Activated T-cell treated with anti-CD3 and anti-CD28 coated beads, Interleukin-2, amount 50 U/mL, for 1 hour (primary cell): ENCODE results near the gene ZNF280B.
A peak's percentile ranks its signal among the peaks of the same experiment; 100 is the strongest.

Experiments
- DNase-seq: peaks from one replicate; pipeline ENCODE4 v3.0.0-alpha.2; 2020

The ZNF280B gene

GRCh38 chr22:22508274-22509176 lies at the start of gene ZNF280B:
ZNF280B (minus strand) TSS chr22:22508742; CDS start chr22:22489398, 19,344 bp downstream.
- DNase-seq: peak; percentile 86

DNA sequence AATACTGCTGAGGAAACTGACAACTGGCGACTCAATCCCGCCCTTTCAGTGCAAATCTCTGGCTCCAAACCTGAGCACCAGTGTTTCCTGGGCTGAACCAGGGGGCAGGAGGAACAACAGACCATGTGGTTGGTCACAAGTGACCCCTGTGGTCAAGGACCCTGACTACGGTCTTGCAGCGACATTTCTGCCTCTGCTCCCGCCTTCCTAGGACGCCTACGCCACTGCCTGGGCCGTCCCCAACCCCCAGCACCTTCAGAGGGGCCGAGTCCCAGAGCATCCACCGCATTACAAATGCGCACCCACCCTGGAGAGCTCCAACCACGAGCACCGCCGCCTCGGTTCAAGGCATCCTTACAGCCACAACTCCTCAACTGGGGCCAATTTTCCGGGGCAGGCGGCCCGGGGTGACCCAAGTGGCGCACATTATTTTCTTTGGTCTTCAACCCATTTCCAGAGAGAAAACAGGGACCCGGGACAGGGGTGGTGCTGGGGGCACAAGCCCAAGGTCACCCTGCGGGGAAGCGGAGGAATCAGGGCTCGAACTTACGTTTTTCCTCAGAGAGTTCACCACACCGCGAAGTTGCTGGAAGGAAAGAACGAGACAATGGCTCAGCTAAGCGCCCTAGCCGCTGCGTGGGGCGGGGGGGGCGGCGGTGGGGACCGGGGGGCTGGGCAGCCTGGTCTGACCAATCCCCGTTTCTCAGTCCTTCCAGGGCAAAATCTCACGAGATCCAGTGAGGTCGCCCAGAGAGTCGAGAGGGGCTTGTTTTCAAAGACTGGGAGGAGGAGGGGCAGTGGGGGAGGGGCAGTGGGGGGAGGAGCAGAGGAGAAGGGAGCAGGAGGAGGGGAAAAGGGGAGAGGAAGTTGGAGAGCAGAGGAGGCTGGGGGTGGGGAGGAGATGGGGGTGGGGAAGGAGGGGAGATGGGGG lies 48.7 kb upstream of the ZNF280B start:
- DNase-seq: no peak

DNA sequence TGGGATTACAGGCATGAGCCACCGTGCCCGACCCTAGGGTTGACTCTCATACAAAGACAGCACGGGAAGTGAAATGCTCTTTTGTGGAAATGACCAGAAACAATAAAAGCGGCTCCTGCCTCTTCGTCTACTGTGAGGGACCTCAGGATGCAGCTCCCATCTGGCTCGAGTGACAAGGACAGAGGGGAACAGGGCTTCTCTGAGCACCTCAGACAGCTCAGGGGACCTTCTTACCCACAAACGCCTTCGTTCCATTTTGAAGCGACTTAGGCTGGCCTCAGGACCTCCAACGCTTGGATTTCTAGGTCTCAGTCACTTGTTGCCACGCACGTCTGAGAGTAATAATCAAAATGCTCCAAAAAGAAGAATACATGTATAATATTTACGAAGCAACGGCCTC lies 48.0 kb upstream of the ZNF280B start:
- no peak for DNase-seq

DNA sequence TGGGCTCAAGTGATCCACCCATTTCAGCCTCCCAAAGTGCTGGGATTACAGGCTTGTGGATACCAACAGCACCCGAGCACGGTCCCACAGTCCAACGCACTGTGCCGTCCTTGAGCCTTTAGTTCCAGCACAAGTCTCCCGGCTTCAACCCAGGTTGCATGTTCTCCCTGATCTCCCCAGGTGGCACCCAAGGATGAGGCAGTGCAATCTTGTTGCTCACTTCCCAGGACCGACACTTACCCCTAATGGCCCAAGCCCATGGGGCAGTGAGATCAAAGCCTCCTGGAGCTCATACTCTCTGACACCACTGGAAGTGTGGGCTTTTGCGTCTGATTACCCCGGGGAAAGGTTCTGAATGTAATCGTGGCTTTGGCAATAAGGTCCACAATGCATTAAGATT lies 47.1 kb upstream of the ZNF280B start:
- no peak for DNase-seq

GRCh38 chr22:22554587-22555284 lies 46.2 kb upstream of the ZNF280B start:
- DNase-seq: no peak

GRCh38 chr22:22553735-22554586 lies 45.4 kb upstream of the ZNF280B start:
- no peak for DNase-seq

DNA sequence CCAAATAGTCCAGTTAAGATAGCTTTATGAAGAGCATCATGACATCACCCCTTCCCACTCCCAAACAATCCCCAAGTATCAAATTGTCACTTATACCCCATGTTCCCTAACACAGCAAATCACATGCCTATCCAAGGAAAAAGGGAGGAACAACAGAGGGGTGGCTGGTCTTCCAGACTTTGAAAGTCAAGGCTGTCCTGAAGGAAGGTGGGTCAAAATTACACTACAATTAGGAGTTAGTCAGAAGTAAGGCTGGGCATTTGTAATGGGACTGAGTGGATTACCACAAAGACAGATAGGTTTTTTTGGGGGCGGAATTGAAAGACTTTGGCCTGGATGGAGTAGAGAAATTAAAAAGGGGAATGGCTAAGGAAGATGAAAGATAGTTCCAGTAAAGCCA lies 44.6 kb upstream of the ZNF280B start:
- DNase-seq: no peak

DNA sequence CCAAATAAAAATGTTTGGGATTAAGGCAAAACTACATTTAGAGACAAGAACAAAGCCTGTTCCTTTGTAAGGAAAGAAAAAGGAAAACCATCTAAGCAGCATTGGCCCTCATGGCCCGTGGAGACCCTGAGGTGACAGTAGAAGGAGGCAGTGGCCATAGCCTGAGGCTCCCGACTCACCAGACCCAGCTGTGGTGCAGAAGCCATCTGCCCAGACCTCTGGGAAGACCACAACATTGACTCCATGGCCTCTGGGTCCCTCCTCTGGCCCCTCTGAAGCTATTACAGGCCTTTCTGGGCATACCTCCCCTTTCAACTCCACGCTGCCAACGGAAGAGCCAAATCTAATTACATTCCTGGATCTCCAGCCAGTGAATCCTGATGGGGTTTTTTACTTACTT lies 44.1 kb upstream of the ZNF280B start:
- DNase-seq: no peak

- DNase-seq: no peak
These were observed 42.4 kb upstream of the ZNF280B start for GRCh38 chr22:22550789-22551434.

DNA sequence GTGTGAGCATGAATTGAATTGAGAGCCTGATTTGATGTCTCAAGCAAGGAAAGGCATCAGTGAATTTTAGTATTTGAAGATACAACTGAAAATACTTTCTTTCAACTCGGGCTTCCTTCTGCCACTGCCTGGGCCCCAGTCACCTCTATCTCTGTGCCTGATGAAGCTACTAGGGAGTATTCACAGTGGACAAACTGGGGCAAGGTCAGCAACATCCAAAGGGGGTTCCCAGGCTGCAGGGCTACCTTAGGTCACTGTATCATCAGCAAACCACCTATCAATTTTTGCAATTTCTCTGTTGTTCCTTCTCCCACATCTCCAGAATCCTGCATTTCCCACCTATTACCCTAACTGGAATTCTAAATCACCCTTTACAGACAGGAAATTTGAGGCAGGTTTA lies 40.4 kb upstream of the ZNF280B start:
- no peak for DNase-seq

- DNase-seq: no peak
These were observed 39.8 kb upstream of the ZNF280B start for GRCh38 chr22:22548317-22548716.

GRCh38 chr22:22547692-22548300 lies 39.3 kb upstream of the ZNF280B start:
- no peak for DNase-seq

GRCh38 chr22:22547226-22547625 lies 38.7 kb upstream of the ZNF280B start:
- no peak for DNase-seq

DNA sequence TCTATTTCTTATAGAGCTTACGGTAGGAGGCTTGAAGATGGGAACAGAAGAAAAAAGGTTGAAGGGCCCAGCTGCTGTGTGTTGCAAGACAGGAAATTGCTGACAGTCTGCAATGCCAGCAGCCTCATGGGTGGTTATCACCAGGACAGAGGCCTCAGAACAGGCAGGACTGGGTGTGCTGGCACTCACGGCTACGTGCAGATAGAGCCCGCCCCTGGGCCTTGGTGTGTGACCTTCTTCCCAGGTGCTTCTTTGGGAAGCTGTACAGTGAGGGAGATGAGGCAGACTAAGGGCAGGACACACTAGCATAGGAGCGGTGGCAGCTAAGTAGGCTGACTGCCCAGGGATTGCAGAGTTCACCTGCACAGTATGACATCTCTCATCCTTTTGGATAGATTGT lies 37.9 kb upstream of the ZNF280B start:
- DNase-seq: no peak

- DNase-seq: no peak
These were observed 36.5 kb upstream of the ZNF280B start for GRCh38 chr22:22545084-22545483.

GRCh38 chr22:22538226-22538989 lies 29.9 kb upstream of the ZNF280B start:
- DNase-seq: no peak

DNA sequence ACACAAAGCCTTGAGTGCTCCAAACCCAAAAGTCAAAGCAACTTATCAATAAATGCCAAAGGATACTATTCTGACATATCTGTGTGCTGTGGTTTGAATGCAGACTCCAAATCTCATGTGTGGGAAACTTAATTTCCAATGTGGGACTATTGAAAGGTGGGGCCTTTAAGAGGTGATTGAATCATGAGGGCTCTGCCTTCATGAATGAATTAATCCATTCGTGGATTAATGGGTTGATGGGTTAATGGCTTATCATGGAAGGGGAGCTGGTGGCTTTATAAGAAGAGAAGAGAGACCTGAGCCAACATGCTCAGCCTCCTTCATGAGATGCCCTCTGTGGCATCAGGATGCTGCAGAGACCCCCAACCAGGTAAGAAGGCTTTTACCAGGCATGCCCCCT lies 28.4 kb upstream of the ZNF280B start:
- DNase-seq: no peak

- DNase-seq: no peak
These were observed 28.0 kb upstream of the ZNF280B start for GRCh38 chr22:22536515-22536914.

DNA sequence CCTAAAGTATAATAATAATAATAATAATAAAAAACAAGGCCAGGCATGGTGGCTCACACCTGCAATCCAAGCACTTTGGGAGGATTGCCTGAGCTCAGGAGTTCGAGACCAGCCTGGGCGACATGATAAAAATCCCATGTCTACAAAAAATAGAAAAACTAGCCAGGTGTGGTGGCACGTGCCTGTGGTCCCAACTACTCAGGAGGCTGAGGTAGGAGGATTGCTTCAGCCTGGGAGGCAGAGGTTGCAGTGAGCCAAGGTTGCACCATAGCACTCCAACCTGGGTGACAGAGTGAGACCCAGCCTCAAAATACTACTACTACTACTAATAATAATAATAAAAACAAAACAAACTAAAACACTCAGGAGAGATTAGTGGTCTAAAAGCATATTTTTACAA lies 27.1 kb upstream of the ZNF280B start:
- DNase-seq: no peak
